HEK293 (cell line): Measurements from ENCODE around the gene GPBAR1.

ENCODE experiments used
- CTCF ChIA-PET: fragments of 350-600 bp; formaldehyde crosslinking; extraction: SDS; loops from one replicate; lab custom pipeline; 2021; ENCODE audit warnings: antibody characterized with exemption; lab: Yijun Ruan, JAX
- POLR2A ChIA-PET: fragments of 300-600 bp; formaldehyde crosslinking; extraction: SDS; loops from one replicate; lab custom pipeline; 2020; ENCODE audit warnings: antibody characterized with exemption, inconsistent platforms; lab: Yijun Ruan, JAX
- H3K27ac ChIP-seq: fragments of 200-500 bp; sonication (Bioruptor generic); 2 replicates; pipeline ENCODE4 v1.5.1; 2014; ENCODE audit warnings: low read depth, low read length, control low read depth, inconsistent platforms; ENCODE audit errors: extremely low read depth
- H3K36me3 ChIP-seq, 2 experiments: fragments of 200-500 bp in 1 of 2; sonication (Bioruptor generic) in 1 of 2; 1 replicate in 1 of 2; 2 replicates in 1 of 2; pipeline ENCODE4 v1.5.1; 2014 to 2017; ENCODE audit warnings: inconsistent platforms in 2 of 2, low read length in 2 of 2; ENCODE audit not compliant: control insufficient read depth in 2 of 2, insufficient read depth in 1 of 2
- H3K4me1 ChIP-seq: fragments of 200-500 bp; sonication (Bioruptor generic); 2 replicates; pipeline ENCODE4 v1.5.1; 2014; ENCODE audit warnings: mild to moderate bottlenecking, low read length, inconsistent platforms; ENCODE audit not compliant: control insufficient read depth, insufficient read depth
- H3K4me3 ChIP-seq: 2 replicates; pipeline ENCODE4 v1.5.1; 2011; ENCODE audit warnings: low read depth, mild to moderate bottlenecking, control low read depth, low read length, moderate library complexity
- H3K9me3 ChIP-seq: fragments of 200-500 bp; sonication (Bioruptor generic); 2 replicates; pipeline ENCODE4 v1.5.1; 2014; ENCODE audit warnings: low read depth, low read length, inconsistent platforms; ENCODE audit not compliant: control insufficient read depth, insufficient read depth
- GLIS1 ChIP-seq: fragments of 450-650 bp; formaldehyde crosslinking; IDR thresholded peaks from 2 replicates; pipeline ENCODE4 v1.5.1; 2016; ENCODE audit warnings: missing biosample characterization, missing genetic modification characterization
- MEIS1 ChIP-seq: sonication (generic); formaldehyde crosslinking; IDR thresholded peaks from 2 replicates; pipeline ENCODE4 v1.8.1; 2022; ENCODE audit warnings: missing genetic modification reagents, mild to moderate bottlenecking, borderline replicate concordance
- MYNN ChIP-seq: fragments of 450-650 bp; formaldehyde crosslinking; IDR thresholded peaks from 2 replicates; pipeline ENCODE4 v1.5.1; 2016; ENCODE audit warnings: missing biosample characterization, missing genetic modification characterization, borderline replicate concordance
- OVOL3 ChIP-seq: fragments of 450-650 bp; formaldehyde crosslinking; IDR thresholded peaks from 2 replicates; pipeline ENCODE4 v1.5.1; 2016; ENCODE audit warnings: missing biosample characterization, missing genetic modification characterization
- SCRT1 ChIP-seq: fragments of 450-650 bp; formaldehyde crosslinking; IDR thresholded peaks from 2 replicates; pipeline ENCODE4 v1.5.1; 2016; ENCODE audit warnings: missing biosample characterization, missing genetic modification characterization, borderline replicate concordance
- SP7 ChIP-seq: fragments of 450-650 bp; formaldehyde crosslinking; IDR thresholded peaks from 2 replicates; pipeline ENCODE4 v1.5.1; 2016; ENCODE audit warnings: missing biosample characterization, missing genetic modification characterization
- WT1 ChIP-seq: fragments of 450-650 bp; formaldehyde crosslinking; IDR thresholded peaks from 2 replicates; pipeline ENCODE4 v1.5.1; 2016; ENCODE audit warnings: missing biosample characterization, missing genetic modification characterization
- ZBTB48 ChIP-seq: fragments of 450-650 bp; formaldehyde crosslinking; IDR thresholded peaks from 2 replicates; pipeline ENCODE4 v1.5.1; 2016; ENCODE audit warnings: missing biosample characterization, missing genetic modification characterization
- ZBTB8A ChIP-seq: fragments of 450-650 bp; formaldehyde crosslinking; IDR thresholded peaks from 2 replicates; pipeline ENCODE4 v1.5.1; 2016; ENCODE audit warnings: missing biosample characterization, missing genetic modification characterization
- ZFP41 ChIP-seq: fragments of 450-650 bp; formaldehyde crosslinking; IDR thresholded peaks from 2 replicates; pipeline ENCODE4 v1.5.1; 2016; ENCODE audit warnings: missing biosample characterization, missing genetic modification characterization, borderline replicate concordance
- ZIC2 ChIP-seq: fragments of 450-650 bp; formaldehyde crosslinking; IDR thresholded peaks from 2 replicates; pipeline ENCODE4 v1.5.1; 2016; ENCODE audit warnings: missing biosample characterization, missing genetic modification characterization
- ZNF140 ChIP-seq: fragments of 450-650 bp; formaldehyde crosslinking; IDR thresholded peaks from 2 replicates; pipeline ENCODE4 v1.5.1; 2016; ENCODE audit warnings: missing biosample characterization, missing genetic modification characterization
- ZNF2 ChIP-seq: fragments of 450-650 bp; formaldehyde crosslinking; IDR thresholded peaks from 2 replicates; pipeline ENCODE4 v1.5.1; 2016; ENCODE audit warnings: missing biosample characterization, missing genetic modification characterization
- ZNF239 ChIP-seq: fragments of 450-650 bp; formaldehyde crosslinking; IDR thresholded peaks from 2 replicates; pipeline ENCODE4 v1.5.1; 2016; ENCODE audit warnings: missing biosample characterization, missing genetic modification characterization
- ZNF248 ChIP-seq: fragments of 450-650 bp; formaldehyde crosslinking; IDR thresholded peaks from 2 replicates; pipeline ENCODE4 v1.5.1; 2017; ENCODE audit warnings: missing biosample characterization, missing genetic modification characterization
- ZNF335 ChIP-seq: fragments of 450-650 bp; formaldehyde crosslinking; conservative IDR thresholded peaks from 2 replicates; pipeline ENCODE4 v1.5.1; 2016; ENCODE audit warnings: missing biosample characterization, missing genetic modification characterization
- ZNF354C ChIP-seq: fragments of 450-650 bp; formaldehyde crosslinking; IDR thresholded peaks from 2 replicates; pipeline ENCODE4 v1.5.1; 2016; ENCODE audit warnings: missing biosample characterization, missing genetic modification characterization, low read depth, borderline replicate concordance
- ZNF426 ChIP-seq: fragments of 450-650 bp; formaldehyde crosslinking; IDR thresholded peaks from 2 replicates; pipeline ENCODE4 v1.5.1; 2017; ENCODE audit warnings: missing biosample characterization, missing genetic modification characterization, mild to moderate bottlenecking, inconsistent platforms, moderate library complexity
- ZNF558 ChIP-seq: fragments of 450-650 bp; formaldehyde crosslinking; IDR thresholded peaks from 2 replicates; pipeline ENCODE4 v1.5.1; 2016; ENCODE audit warnings: missing biosample characterization, missing genetic modification characterization
- ZNF560 ChIP-seq: fragments of 450-650 bp; formaldehyde crosslinking; IDR thresholded peaks from 2 replicates; pipeline ENCODE4 v1.5.1; 2017; ENCODE audit warnings: missing biosample characterization, missing genetic modification characterization, borderline replicate concordance
- ZNF610 ChIP-seq: fragments of 450-650 bp; formaldehyde crosslinking; IDR thresholded peaks from 2 replicates; pipeline ENCODE4 v1.5.1; 2016; ENCODE audit warnings: missing biosample characterization, missing genetic modification characterization, borderline replicate concordance
- TF ChIP-seq, protein P1 (sequence below): fragments of 450-650 bp; formaldehyde crosslinking; IDR thresholded peaks from 2 replicates; pipeline ENCODE4 v1.5.1; 2017; ENCODE audit warnings: missing biosample characterization, missing genetic modification characterization
- TF ChIP-seq, protein P2 (sequence below): fragments of 450-650 bp; formaldehyde crosslinking; IDR thresholded peaks from 2 replicates; pipeline ENCODE4 v1.5.1; 2016; ENCODE audit warnings: missing biosample characterization, missing genetic modification characterization
- TF ChIP-seq, protein P3 (sequence below): fragments of 450-650 bp; formaldehyde crosslinking; IDR thresholded peaks from 2 replicates; pipeline ENCODE4 v1.5.1; 2017; ENCODE audit warnings: missing biosample characterization, missing genetic modification characterization
- TF ChIP-seq, protein P4 (sequence below): fragments of 450-650 bp; formaldehyde crosslinking; IDR thresholded peaks from 2 replicates; pipeline ENCODE4 v1.5.1; 2016; ENCODE audit warnings: missing biosample characterization, missing genetic modification characterization
- TF ChIP-seq, protein P5 (sequence below): fragments of 450-650 bp; formaldehyde crosslinking; IDR thresholded peaks from 2 replicates; pipeline ENCODE4 v1.5.1; 2016; ENCODE audit warnings: missing biosample characterization, missing genetic modification characterization

GPBAR1 gene

DNA sequence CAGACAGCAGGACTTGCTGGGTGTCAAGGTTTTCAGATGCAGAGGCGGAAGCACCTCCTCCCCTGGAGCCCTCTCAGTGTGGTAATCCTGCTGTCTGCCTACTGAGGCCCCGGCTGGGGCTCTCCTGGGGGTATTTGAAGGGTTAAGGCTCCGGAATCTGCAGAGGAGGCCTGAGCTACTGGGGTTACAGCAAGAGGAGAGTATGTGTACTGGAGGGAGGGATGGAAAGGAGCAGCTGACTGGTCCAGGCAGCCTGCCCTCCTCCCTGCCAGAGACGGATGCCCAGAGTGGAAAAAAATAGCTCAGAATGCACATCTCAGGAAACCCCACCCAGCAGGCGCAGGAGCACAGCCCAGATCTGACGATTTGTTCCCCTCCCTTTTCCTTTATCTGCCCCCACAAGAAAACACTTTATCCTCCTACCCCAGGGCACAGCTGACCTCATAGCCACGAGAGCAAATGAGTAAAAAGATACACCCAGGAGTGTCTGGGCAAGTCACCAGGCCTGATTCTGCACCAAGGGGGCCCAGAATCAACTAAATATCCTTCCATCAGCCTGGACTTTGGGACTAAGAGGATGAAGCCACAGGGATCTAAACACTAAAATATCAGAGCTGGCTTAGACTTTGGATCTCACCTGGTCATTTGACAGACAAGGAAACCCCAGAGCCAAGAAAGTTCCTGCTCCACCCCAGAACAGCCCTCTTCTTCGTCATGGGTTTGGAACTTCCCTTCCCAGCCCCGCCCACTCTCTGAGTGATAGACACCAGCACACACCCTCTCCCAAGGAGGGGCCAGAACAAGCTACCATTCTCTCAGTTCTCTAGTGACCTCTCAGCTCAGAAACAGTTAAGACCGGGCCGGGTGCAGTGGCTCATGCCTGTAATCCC is 26.0 kb downstream of the GPBAR1 start (continued):
- TF ChIP-seq, protein P1, sequence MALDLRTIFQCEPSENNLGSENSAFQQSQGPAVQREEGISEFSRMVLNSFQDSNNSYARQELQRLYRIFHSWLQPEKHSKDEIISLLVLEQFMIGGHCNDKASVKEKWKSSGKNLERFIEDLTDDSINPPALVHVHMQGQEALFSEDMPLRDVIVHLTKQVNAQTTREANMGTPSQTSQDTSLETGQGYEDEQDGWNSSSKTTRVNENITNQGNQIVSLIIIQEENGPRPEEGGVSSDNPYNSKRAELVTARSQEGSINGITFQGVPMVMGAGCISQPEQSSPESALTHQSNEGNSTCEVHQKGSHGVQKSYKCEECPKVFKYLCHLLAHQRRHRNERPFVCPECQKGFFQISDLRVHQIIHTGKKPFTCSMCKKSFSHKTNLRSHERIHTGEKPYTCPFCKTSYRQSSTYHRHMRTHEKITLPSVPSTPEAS (tag by site-specific recombination), result no peak
- TF ChIP-seq WT1 (tag by site-specific recombination) (peak; percentile 82), ZBTB8A (tag by site-specific recombination) (0 out of 2 replicates have a peak, but pooled peaks have one; percentile 15), ZNF354C (no peak), ZNF248 (no peak), ZNF2 (tag by site-specific recombination) (no peak), GLIS1 (tag by site-specific recombination) (peak; percentile 81), OVOL3 (no peak), ZNF140 (tag by site-specific recombination) (no peak), SCRT1 (no peak), ZNF335 (tag by site-specific recombination) (peak; percentile 53), SP7 (tag by site-specific recombination) (peak; percentile 64; the same call in 1 of the 2 replicates), ZIC2 (peak; percentile 57; the same call in 1 of the 2 replicates), ZNF239 (tag by site-specific recombination) (no peak), ZNF610 (tag by site-specific recombination) (no peak), MYNN (tag by site-specific recombination) (no peak)
- TF ChIP-seq, protein P2, sequence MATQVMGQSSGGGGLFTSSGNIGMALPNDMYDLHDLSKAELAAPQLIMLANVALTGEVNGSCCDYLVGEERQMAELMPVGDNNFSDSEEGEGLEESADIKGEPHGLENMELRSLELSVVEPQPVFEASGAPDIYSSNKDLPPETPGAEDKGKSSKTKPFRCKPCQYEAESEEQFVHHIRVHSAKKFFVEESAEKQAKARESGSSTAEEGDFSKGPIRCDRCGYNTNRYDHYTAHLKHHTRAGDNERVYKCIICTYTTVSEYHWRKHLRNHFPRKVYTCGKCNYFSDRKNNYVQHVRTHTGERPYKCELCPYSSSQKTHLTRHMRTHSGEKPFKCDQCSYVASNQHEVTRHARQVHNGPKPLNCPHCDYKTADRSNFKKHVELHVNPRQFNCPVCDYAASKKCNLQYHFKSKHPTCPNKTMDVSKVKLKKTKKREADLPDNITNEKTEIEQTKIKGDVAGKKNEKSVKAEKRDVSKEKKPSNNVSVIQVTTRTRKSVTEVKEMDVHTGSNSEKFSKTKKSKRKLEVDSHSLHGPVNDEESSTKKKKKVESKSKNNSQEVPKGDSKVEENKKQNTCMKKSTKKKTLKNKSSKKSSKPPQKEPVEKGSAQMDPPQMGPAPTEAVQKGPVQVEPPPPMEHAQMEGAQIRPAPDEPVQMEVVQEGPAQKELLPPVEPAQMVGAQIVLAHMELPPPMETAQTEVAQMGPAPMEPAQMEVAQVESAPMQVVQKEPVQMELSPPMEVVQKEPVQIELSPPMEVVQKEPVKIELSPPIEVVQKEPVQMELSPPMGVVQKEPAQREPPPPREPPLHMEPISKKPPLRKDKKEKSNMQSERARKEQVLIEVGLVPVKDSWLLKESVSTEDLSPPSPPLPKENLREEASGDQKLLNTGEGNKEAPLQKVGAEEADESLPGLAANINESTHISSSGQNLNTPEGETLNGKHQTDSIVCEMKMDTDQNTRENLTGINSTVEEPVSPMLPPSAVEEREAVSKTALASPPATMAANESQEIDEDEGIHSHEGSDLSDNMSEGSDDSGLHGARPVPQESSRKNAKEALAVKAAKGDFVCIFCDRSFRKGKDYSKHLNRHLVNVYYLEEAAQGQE (tag by site-specific recombination), result no peak
- TF ChIP-seq, protein P3, sequence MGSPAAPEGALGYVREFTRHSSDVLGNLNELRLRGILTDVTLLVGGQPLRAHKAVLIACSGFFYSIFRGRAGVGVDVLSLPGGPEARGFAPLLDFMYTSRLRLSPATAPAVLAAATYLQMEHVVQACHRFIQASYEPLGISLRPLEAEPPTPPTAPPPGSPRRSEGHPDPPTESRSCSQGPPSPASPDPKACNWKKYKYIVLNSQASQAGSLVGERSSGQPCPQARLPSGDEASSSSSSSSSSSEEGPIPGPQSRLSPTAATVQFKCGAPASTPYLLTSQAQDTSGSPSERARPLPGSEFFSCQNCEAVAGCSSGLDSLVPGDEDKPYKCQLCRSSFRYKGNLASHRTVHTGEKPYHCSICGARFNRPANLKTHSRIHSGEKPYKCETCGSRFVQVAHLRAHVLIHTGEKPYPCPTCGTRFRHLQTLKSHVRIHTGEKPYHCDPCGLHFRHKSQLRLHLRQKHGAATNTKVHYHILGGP (tag by site-specific recombination), result no peak
- TF ChIP-seq, protein P4, sequence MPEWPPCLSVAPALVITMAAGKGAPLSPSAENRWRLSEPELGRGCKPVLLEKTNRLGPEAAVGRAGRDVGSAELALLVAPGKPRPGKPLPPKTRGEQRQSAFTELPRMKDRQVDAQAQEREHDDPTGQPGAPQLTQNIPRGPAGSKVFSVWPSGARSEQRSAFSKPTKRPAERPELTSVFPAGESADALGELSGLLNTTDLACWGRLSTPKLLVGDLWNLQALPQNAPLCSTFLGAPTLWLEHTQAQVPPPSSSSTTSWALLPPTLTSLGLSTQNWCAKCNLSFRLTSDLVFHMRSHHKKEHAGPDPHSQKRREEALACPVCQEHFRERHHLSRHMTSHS, result no peak

DNA sequence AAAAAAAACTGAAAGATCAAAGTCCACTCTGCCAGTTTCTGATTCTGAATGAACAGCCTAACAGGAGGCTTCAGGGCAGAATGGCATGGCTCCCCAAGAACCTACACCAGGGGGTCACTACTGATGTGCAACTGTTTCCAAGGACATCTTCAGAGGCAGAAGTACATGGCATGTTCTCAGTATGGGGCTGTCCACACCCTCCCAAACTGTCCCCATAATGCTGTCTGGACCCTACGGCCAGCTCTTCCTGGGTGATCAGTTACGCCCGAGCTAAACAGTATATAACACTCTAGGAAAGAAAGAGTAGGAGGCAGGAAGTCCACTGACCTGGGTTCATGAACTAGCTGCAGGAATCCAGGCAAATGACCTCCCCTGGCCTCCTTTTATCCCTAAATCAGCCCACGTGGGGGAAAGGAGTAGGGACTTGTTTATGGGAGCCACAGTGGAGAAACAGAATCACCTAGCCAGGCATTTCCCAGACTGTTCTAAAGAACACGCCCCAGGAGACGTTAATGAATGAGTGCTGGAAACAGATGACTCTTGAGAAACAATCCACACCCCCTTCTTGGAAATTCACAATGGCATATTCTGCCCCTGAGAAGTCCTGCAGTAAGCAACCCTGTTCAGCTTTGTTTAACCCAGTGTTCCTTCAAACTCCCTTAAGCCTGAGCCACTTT is 29.0 kb downstream of the GPBAR1 start:
- ChIA-PET CTCF (interaction anchor here (0.7 to 8.8 kb wide), 4 partner anchors 9 to 105 kb away, joined by 3 to 89 read pairs (median 14); partner anchors contain the start of genes AAMP and PNKD), POLR2A (no interaction called here)
- H3K27ac ChIP-seq, result no peak overlapping the region
- H3K4me1 ChIP-seq, result no peaks in the 10 kb centered on the region; the same call in 1 of the 2 replicates
- no peaks in the 10 kb centered on the region for H3K9me3 ChIP-seq
- H3K4me3 ChIP-seq, result no peak overlapping the region
- no peaks in the 10 kb centered on the region for H3K36me3 ChIP-seq
- TF ChIP-seq ZNF426 (tag by site-specific recombination) (no peak), WT1 (tag by site-specific recombination) (no peak), ZFP41 (tag by site-specific recombination) (no peak), MEIS1 (no peak), ZBTB8A (tag by site-specific recombination) (no peak), ZNF558 (tag by site-specific recombination) (no peak), ZBTB48 (tag by site-specific recombination) (no peak), ZNF560 (tag by site-specific recombination) (no peak)
- TF ChIP-seq, protein P5, sequence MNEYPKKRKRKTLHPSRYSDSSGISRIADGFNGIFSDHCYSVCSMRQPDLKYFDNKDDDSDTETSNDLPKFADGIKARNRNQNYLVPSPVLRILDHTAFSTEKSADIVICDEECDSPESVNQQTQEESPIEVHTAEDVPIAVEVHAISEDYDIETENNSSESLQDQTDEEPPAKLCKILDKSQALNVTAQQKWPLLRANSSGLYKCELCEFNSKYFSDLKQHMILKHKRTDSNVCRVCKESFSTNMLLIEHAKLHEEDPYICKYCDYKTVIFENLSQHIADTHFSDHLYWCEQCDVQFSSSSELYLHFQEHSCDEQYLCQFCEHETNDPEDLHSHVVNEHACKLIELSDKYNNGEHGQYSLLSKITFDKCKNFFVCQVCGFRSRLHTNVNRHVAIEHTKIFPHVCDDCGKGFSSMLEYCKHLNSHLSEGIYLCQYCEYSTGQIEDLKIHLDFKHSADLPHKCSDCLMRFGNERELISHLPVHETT (tag by site-specific recombination), result no peak
